HuH-7 (cell line): Measurements from ENCODE around the gene TSTD1.
"Not testable (repeated sequence)": the region's sequence is repeated elsewhere in the genome, so short reads cannot be mapped to it uniquely, and the experiment has no call there.

Experiments
- DNase-seq: peaks from one replicate; pipeline ENCODE4 v3.0.0; 2011; ENCODE audit warnings: low spot score

The TSTD1 gene

DNA sequence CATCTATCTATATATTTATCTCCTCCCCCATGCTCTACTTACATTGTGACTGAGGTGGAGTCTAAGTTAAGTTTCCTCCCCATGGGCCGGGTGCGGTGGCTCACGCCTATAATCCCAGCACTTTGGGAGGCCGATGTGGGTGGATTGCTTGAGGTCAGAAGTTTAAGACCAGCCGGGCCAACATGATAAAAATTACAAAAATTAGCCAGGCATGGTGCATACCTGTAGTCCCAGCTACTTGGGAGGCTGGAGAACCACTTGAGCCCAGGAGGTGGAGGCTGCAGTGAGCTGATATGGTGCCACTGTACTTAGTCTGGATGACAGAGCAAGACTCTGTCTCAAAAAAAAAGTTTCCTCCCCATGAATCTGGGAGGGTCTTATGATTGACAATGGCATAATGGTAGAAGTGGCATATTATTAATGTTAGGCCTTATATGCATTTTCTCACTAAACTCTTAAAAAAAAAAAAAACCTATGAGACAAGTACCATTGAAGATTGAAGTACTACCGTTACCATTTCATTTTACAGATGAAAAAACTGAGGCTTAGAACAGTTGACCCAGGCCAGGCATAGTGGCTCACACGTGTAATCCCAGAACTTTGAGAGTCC lies 29.1 kb downstream of the TSTD1 start:
- DNase-seq = no peak

DNA sequence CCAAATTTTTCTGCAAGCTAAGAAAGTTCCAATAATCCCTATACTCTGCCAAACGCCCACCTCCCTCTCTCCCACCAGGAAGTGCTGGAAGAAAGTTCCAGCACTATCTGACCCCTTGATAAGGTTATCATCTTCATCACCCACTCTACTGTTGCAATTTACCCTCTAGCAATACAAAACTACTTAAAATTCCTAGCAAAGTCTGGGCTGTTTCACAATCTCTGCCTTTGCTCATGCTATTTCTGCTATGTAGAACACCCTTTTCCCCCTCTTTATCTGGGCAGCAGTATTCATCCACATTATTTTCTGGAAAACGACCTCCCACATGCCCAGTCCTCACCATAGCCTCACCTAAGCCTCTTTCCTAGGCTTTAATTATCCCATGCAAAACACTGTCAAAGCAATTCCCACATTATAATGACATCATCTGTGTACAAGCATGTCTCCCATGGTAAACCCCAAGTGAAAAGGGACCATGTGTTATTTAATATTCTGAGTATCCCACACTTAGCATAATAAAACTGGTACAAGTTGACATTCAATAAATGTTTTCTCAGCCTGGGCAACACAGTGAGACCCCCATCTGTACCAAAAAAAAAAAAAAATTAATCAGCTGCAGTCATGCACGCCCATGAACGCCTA lies 29.8 kb downstream of the TSTD1 start:
- no peak for DNase-seq

DNA sequence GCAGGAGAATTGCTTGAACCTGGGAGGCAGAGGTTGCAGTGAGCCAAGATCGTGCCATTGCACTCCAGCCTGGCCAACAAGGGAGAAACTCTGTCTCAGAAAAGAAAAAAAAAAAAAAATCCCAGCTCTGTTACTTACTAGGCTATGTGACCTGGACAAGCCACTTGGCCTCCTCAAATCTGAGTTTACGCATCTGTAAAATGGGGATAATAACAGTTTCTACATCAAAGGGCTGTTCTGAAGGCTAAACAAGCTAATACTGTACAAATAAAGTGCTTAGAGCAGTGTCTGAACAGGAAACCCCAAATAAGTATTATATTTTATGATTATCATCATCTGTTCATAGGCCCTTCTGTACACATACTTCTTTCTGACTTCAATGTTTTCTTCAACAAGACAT lies 31.4 kb downstream of the TSTD1 start:
- DNase-seq = no peak

DNA sequence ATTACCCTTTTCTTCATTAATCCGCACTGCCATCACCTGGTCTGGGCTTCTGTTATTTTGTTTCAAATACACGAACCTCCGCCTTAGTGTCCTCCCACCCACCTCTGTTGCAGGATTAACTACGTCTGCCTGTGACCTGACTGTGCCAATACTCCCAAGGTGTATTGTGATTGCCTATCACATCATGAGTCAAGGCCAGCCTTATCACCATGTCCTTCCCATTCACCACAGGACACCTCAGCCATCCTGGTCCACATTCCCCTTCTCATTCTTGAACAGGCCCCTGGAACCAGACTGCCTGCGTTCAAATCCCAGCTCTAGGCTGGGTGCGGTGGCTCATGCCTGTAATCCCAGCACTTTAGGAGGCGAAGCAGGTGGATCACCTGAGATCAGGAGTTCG lies 32.2 kb downstream of the TSTD1 start:
- DNase-seq = no peak

DNA sequence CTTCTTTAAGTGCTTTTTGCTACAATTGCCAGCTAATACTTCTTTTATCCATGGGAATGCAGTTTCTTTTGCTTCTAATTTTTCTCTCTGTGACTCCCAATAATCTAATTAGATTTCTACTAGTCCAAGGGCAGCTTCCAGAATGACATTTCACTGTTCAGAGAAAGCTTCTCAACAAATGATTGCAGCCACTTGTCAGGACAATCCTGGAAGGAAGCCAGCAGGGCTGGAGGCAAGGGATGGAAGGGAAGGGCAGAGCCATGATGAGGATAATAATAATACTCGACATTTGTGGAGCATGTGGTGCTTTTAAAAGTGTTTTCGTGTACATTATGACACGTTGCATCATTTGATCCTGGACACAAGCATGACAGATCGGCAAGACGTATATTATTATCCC lies 37.2 kb downstream of the TSTD1 start:
- no peak for DNase-seq

DNA sequence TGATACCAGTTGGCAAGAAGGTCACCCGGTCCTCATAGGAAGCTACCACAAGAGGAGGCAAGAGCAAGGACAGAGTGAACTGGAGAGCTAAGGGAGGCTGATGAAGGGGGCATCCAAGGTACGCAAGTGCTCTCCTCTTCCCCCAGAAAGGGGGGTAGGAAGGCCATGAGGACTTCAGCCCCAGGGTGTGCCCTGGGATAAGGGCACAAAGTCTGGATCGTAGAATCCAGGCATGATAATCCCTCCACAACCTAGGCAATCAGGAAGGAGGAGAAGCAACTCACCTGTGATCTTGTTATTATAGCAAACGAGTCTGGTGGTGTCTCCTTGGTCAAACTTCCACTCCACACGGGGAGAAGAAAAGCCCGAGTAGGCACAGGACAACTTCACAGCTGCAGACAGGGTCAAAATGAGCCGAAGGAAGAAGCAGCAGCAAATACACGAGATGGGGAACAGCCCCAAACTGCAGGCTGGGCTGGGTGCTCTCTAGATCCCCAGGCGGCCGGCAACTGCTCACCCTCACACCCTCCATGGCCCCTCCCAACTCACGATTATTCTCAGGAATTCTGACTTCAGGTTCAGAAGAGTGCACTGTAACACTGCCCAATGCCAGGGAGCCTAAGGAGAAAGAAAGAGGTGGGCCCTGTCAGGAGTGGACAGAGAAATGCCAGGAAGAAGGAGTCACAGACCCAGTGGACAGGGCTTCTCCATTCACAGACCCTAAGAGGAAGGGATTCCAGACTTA lies 37.9 kb downstream of the TSTD1 start:
- no peak for DNase-seq

DNA sequence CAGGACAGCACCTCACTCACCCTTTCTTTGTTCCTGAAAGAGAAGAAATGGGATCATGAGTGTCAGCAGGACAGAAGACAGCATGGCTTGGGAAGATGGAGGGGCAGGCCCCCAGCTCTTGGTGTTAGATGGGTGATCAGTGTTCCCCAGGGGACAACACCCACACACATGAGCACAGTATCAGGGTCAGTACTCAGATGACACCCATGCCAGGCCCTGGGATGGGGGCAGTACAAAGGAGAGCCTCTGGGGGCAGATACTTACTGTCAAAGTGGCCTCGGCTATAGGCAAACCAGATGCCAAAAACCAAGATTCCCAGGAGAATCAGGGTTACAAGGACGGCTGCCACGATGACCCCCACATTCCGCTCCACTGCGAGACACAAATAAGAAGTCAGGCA lies 39.4 kb downstream of the TSTD1 start:
- DNase-seq = no peak

DNA sequence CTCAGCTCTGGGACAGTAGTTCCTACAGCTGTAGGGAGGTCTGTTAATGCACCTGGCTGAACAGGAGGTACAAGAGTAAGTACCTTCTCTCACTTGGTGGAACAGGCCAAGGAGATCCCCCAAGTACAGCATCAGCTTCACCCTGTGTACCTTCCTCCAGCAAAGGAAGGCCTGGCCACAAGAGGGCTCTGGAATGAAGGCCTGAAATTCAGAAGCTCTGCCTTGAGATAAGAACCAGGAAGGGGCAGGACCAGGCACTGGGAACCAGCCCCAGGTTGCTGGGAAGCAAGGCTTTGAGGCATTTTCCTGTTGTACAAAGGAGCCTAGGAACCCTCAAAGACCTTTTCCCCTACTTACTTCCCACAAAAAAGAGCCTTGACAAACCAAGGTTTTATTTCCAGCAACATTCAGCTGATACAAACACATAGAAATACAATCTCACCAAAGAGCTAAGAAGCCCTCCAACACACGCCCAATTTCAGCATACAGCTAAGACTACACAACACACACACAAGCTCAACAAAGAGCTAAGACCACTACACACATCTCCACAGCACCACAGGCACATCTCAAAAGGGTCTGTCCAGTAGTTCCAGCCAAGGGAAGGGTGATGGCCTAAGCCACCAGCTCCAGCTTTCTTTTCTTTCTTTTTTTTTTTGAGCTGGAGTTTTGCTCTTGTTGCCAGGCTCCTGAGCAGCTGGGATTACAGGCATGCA lies 41.3 kb downstream of the TSTD1 start:
- peak; percentile 57 for DNase-seq

DNA sequence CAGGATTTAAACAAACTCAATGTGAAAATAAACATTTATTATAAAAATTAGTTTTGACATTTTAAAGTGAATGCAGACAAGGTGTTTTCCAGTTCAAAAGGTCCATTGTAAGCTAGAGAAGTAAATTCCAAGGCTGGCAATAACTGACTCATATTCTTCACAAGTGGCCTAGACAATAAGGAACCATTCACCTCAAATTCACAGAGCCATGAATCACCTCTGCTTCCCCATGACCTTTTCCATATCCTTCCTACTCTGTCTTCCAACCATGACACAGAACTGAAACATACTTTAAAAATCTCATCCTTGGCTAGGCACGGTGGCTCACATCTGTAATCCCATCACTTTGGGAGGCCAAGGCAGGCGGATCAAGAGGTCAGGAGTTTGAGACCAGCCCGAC lies 42.6 kb downstream of the TSTD1 start:
- DNase-seq = no peak

DNA sequence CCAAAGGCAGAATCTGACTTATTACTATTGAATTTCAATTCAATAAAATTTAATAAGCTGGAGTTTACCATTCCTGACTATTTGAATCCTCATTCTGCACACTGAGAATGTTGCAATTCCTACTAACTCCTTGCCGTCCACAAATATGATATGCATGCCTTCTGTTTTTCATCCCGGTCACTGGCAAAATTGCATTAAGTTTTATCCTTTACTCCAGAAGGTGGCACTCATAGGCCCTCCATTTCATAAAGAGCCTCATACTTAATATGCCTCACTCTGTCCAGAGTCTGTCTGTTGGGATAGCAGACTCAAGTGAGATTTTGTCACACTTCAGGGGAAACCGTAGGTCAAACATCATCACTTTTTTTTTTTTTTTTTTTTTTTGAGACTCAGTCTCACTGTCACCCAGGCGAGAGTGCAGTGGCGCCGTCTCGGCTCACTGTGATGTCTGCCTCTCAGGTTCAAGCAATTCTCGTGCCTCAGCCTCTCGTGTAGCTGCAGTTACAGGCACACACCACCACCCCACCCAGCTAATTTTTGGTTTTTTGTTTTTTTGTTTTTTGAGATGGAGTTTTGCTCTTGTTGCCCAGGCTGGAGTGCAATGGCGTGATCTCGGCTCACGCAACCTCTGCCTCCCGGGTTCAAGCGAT lies 45.1 kb downstream of the TSTD1 start:
- no peak for DNase-seq

DNA sequence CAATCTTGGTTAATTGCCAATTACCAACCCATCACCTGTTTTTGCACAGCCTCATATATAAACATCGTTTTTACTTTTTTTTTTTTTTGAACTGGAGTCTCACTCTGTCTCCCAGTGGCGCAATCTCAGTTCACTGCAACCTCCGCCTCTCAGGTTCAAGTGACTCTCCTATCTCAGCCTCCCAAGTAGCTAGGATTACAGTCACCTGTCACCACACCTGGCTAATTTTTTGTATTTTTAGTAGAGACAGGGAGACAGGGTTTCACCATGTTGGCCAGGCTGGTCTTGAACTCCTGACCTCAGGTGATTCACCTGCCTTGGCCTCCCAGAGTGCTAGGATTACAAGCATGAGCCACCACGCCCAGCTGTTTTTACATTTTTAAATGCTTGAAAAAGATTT lies 46.7 kb downstream of the TSTD1 start:
- DNase-seq = not testable (repeated sequence)
